GM23338 (cell line): Measurements from ENCODE around the gene P2RY6. TPM values are rescaled to one million over a fixed set of nuclear protein-coding genes. Genes with fewer than 3 reads are reported as not detected.

Source experiments
- ATAC-seq: fragments of 200-7000 bp; cut with Tn5 transposase; 3 replicates; pipeline ENCODE4 v1.9.1; 2020
- DNase-seq: peaks from one replicate; pipeline ENCODE4 v3.0.0-alpha.2; 2015; ENCODE audit warnings: low spot score
- H2AFZ ChIP-seq: fragments of 200-600 bp; sonication (generic); 2 replicates; pipeline ENCODE4 v1.8.0; 2016; ENCODE audit warnings: antibody characterized with exemption, mild to moderate bottlenecking, moderate library complexity
- H3F3A ChIP-seq: fragments of 200-600 bp; sonication (generic); replicated peaks from 2 replicates; pipeline ENCODE4 v1.8.0; 2017; ENCODE audit warnings: antibody characterized with exemption, mixed run types, low read depth
- H3K27ac ChIP-seq: fragments of 200-600 bp; sonication (generic); 2 replicates; pipeline ENCODE4 v1.6.1; 2016; ENCODE audit warnings: low read depth
- H3K27me3 ChIP-seq: fragments of 200-600 bp; sonication (generic); 2 replicates; pipeline ENCODE4 v1.8.0; 2016; ENCODE audit warnings: mild to moderate bottlenecking, mixed run types, moderate library complexity; ENCODE audit not compliant: insufficient read depth
- H3K36me3 ChIP-seq: fragments of 200-600 bp; sonication (generic); 2 replicates; pipeline ENCODE4 v1.8.0; 2016; ENCODE audit warnings: mild to moderate bottlenecking; ENCODE audit not compliant: insufficient read depth
- H3K4me1 ChIP-seq: fragments of 200-600 bp; sonication (generic); 2 replicates; pipeline ENCODE4 v1.8.0; 2016; ENCODE audit warnings: mild to moderate bottlenecking, moderate library complexity; ENCODE audit not compliant: insufficient read depth
- H3K4me2 ChIP-seq: fragments of 200-600 bp; sonication (generic); 2 replicates; pipeline ENCODE4 v1.7.1; 2017; ENCODE audit warnings: mixed run types
- H3K4me3 ChIP-seq: fragments of 200-600 bp; sonication (generic); 2 replicates; pipeline ENCODE4 v1.6.1; 2016; ENCODE audit warnings: mixed run types
- H3K79me2 ChIP-seq: fragments of 200-600 bp; sonication (generic); replicated peaks from 2 replicates; pipeline ENCODE4 v1.8.0; 2017; ENCODE audit warnings: mild to moderate bottlenecking; ENCODE audit not compliant: insufficient read depth
- H3K9me2 ChIP-seq: fragments of 200-600 bp; sonication (generic); 2 replicates; pipeline ENCODE4 v1.8.0; 2017; ENCODE audit not compliant: insufficient read depth
- H4K20me1 ChIP-seq: fragments of 200-600 bp; sonication (generic); replicated peaks from 2 replicates; pipeline ENCODE4 v1.8.0; 2017; ENCODE audit warnings: mild to moderate bottlenecking; ENCODE audit not compliant: insufficient read depth
- H3K27ac Mint-ChIP-seq: 2 replicates; pipeline ENCODE4 v1.8.0; 2020; ENCODE audit warnings: inconsistent platforms, mild to moderate bottlenecking, moderate library complexity, mixed read lengths
- H3K27me3 Mint-ChIP-seq: 3 replicates; pipeline ENCODE4 v1.8.0; 2022; ENCODE audit warnings: low read depth, mild to moderate bottlenecking, moderate library complexity, mixed read lengths, inconsistent platforms; ENCODE audit not compliant: insufficient read depth, poor library complexity
- H3K36me3 Mint-ChIP-seq: 3 replicates; pipeline ENCODE4 v1.8.0; 2021; ENCODE audit warnings: low read depth, mild to moderate bottlenecking, inconsistent platforms, moderate library complexity, mixed read lengths
- H3K4me1 Mint-ChIP-seq: 3 replicates; pipeline ENCODE4 v1.8.0; 2020; ENCODE audit warnings: mild to moderate bottlenecking, inconsistent platforms, mixed read lengths
- H3K4me3 Mint-ChIP-seq: 3 replicates; pipeline ENCODE4 v1.8.0; 2021; ENCODE audit warnings: moderate library complexity, mild to moderate bottlenecking, inconsistent platforms, mixed read lengths
- H3K9me3 Mint-ChIP-seq: 3 replicates; pipeline ENCODE4 v1.8.0; 2020; ENCODE audit warnings: moderate library complexity, mild to moderate bottlenecking, inconsistent platforms, mixed read lengths
- CREB1 ChIP-seq: fragments of 250-450 bp; sonication (Bioruptor Pico); IDR thresholded peaks from 2 replicates; pipeline ENCODE4 v1.5.0; 2020; ENCODE audit warnings: low read depth, mild to moderate bottlenecking, moderate library complexity
- EZH2 ChIP-seq: fragments of 200-600 bp; sonication (generic); IDR thresholded peaks from one replicate; pipeline ENCODE4 v1.8.0; 2017; ENCODE audit warnings: antibody characterized with exemption, mild to moderate bottlenecking, low read depth; ENCODE audit not compliant: unreplicated experiment
- EZH2phosphoT487 ChIP-seq: fragments of 200-600 bp; sonication (generic); IDR thresholded peaks from one replicate; pipeline ENCODE4 v1.8.1; 2018; ENCODE audit warnings: antibody characterized with exemption; ENCODE audit not compliant: unreplicated experiment
- POLR2AphosphoS5 ChIP-seq: IDR thresholded peaks from 2 replicates; pipeline ENCODE4 v1.6.1; 2016; ENCODE audit warnings: antibody characterized with exemption, low read depth
- REST ChIP-seq: IDR thresholded peaks from one replicate; pipeline ENCODE4 v1.6.1; 2018; ENCODE audit warnings: antibody characterized with exemption; ENCODE audit not compliant: unreplicated experiment
- STAT1 ChIP-seq: IDR thresholded peaks from one replicate; pipeline ENCODE4 v1.6.1; 2016; ENCODE audit warnings: antibody characterized with exemption; ENCODE audit not compliant: unreplicated experiment
- ZNF114 ChIP-seq: fragments of 250-450 bp; sonication (Bioruptor Pico); IDR thresholded peaks from 2 replicates; pipeline ENCODE4 v1.5.0; 2020; ENCODE audit warnings: mild to moderate bottlenecking, moderate library complexity
- ZNF331 ChIP-seq: fragments of 250-450 bp; sonication (Bioruptor Pico); IDR thresholded peaks from 2 replicates; pipeline ENCODE4 v1.5.0; 2020; ENCODE audit warnings: low read depth, mild to moderate bottlenecking, moderate library complexity
- polyA plus RNA-seq: library from polyadenylated mRNA; unstranded; fragments of >200 nt; fragmentation: Nextera tagmentation; extraction: Ambion mirVana; gene quantifications from 2 replicates; pipeline ENCODE4 v1.2.1, GENCODE V29; 2016
- total RNA-seq: library from RNA; depleted of rRNA; stranded (reverse); fragments of >200 nt; shearing (Covaris generic); gene quantifications from 2 replicates; pipeline ENCODE4 v1.2.3, GENCODE V29; 2014
- TF ChIP-seq, protein P1 (sequence below): IDR thresholded peaks from 2 replicates; pipeline ENCODE4 v1.6.1; 2016; ENCODE audit warnings: antibody characterized with exemption
- TF ChIP-seq, protein P2 (sequence below): fragments of 250-450 bp; sonication (Bioruptor Pico); IDR thresholded peaks from 2 replicates; pipeline ENCODE4 v1.5.0; 2020; ENCODE audit warnings: mild to moderate bottlenecking, moderate library complexity

The P2RY6 gene
- total and polyA plus RNA-seq, 2 experiments from 2014 or later: not detected

- Histone ChIP-seq H3K9me2 (no peaks in the 10 kb centered on the region), H4K20me1 (peaks cover 5% of the 10 kb centered on the region; the same call in 1 of the 2 replicates), H3K79me2 (no peaks in the 10 kb centered on the region), H2AFZ (no peak overlapping the region), H3K4me1 (peaks cover 41% of the 10 kb centered on the region), H3K4me2 (no peak overlapping the region), H3K36me3 (no peaks in the 10 kb centered on the region), H3K27ac (no peak overlapping the region), H3K4me3 (no peak overlapping the region), H3F3A (no peaks in the 10 kb centered on the region), H3K27me3 (peaks cover 8% of the 10 kb centered on the region)
- no peaks in the 10 kb centered on the region for H3K9me3 Mint-ChIP-seq
- H3K4me1 Mint-ChIP-seq: peaks cover 50% of the 10 kb centered on the region
- DNase-seq (no peak), ATAC-seq (no peak)
- no peaks in the 10 kb centered on the region for H3K36me3 Mint-ChIP-seq
- H3K27me3 Mint-ChIP-seq: peaks cover 35% of the 10 kb centered on the region
- TF ChIP-seq EZH2: no peak
- TF ChIP-seq, protein P1, sequence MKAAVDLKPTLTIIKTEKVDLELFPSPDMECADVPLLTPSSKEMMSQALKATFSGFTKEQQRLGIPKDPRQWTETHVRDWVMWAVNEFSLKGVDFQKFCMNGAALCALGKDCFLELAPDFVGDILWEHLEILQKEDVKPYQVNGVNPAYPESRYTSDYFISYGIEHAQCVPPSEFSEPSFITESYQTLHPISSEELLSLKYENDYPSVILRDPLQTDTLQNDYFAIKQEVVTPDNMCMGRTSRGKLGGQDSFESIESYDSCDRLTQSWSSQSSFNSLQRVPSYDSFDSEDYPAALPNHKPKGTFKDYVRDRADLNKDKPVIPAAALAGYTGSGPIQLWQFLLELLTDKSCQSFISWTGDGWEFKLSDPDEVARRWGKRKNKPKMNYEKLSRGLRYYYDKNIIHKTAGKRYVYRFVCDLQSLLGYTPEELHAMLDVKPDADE: no peak
- no peak for TF ChIP-seq EZH2phosphoT487
- TF ChIP-seq, protein P2, sequence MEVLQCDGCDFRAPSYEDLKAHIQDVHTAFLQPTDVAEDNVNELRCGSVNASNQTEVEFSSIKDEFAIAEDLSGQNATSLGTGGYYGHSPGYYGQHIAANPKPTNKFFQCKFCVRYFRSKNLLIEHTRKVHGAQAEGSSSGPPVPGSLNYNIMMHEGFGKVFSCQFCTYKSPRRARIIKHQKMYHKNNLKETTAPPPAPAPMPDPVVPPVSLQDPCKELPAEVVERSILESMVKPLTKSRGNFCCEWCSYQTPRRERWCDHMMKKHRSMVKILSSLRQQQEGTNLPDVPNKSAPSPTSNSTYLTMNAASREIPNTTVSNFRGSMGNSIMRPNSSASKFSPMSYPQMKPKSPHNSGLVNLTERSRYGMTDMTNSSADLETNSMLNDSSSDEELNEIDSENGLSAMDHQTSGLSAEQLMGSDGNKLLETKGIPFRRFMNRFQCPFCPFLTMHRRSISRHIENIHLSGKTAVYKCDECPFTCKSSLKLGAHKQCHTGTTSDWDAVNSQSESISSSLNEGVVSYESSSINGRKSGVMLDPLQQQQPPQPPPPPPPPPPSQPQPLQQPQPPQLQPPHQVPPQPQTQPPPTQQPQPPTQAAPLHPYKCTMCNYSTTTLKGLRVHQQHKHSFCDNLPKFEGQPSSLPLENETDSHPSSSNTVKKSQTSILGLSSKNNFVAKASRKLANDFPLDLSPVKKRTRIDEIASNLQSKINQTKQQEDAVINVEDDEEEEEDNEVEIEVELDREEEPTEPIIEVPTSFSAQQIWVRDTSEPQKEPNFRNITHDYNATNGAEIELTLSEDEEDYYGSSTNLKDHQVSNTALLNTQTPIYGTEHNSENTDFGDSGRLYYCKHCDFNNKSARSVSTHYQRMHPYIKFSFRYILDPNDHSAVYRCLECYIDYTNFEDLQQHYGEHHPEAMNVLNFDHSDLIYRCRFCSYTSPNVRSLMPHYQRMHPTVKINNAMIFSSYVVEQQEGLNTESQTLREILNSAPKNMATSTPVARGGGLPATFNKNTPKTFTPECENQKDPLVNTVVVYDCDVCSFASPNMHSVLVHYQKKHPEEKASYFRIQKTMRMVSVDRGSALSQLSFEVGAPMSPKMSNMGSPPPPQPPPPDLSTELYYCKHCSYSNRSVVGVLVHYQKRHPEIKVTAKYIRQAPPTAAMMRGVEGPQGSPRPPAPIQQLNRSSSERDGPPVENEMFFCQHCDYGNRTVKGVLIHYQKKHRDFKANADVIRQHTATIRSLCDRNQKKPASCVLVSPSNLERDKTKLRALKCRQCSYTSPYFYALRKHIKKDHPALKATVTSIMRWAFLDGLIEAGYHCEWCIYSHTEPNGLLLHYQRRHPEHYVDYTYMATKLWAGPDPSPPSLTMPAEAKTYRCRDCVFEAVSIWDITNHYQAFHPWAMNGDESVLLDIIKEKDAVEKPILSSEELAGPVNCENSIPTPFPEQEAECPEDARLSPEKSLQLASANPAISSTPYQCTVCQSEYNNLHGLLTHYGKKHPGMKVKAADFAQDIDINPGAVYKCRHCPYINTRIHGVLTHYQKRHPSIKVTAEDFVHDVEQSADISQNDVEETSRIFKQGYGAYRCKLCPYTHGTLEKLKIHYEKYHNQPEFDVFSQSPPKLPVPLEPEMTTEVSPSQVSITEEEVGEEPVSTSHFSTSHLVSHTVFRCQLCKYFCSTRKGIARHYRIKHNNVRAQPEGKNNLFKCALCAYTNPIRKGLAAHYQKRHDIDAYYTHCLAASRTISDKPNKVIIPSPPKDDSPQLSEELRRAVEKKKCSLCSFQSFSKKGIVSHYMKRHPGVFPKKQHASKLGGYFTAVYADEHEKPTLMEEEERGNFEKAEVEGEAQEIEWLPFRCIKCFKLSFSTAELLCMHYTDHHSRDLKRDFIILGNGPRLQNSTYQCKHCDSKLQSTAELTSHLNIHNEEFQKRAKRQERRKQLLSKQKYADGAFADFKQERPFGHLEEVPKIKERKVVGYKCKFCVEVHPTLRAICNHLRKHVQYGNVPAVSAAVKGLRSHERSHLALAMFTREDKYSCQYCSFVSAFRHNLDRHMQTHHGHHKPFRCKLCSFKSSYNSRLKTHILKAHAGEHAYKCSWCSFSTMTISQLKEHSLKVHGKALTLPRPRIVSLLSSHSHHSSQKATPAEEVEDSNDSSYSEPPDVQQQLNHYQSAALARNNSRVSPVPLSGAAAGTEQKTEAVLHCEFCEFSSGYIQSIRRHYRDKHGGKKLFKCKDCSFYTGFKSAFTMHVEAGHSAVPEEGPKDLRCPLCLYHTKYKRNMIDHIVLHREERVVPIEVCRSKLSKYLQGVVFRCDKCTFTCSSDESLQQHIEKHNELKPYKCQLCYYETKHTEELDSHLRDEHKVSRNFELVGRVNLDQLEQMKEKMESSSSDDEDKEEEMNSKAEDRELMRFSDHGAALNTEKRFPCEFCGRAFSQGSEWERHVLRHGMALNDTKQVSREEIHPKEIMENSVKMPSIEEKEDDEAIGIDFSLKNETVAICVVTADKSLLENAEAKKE (CRISPR knock-in tag): no peak
- TF ChIP-seq REST: no peak
- TF ChIP-seq ZNF331 (CRISPR knock-in tag): no peak
- no peak for TF ChIP-seq STAT1
- TF ChIP-seq POLR2AphosphoS5: no peak
- TF ChIP-seq ZNF114: no peak
- no peak for TF ChIP-seq CREB1 (CRISPR knock-in tag)
- no peak overlapping the region for H3K27ac Mint-ChIP-seq
- H3K4me3 Mint-ChIP-seq: no peak overlapping the region
These were observed 55.0 kb downstream of the P2RY6 start for GRCh38 chr11:73326929-73327811.
